GM03348 (cell line): ENCODE measurements around the gene EPB41L2.

Experiments used
- DNase-seq: peaks from one replicate; pipeline ENCODE4 v3.0.0; 2012; ENCODE audit warnings: low spot score

EPB41L2 gene

GRCh38 chr6:130794010-130794697, 268.9 kb downstream of the EPB41L2 start:
- DNase-seq: no peak
